ENCODE data around the gene RIC1. TPM values are rescaled to one million over a fixed set of nuclear protein-coding genes. Genes with fewer than 3 reads are reported as not detected.
A peak's percentile ranks its signal among the peaks of the same experiment; 100 is the strongest.
"Not testable (repeated sequence)": the region's sequence is repeated elsewhere in the genome, so short reads cannot be mapped to it uniquely, and the experiment has no call there.

RIC1 gene
- polyA plus RNA-seq, 4 donors: 3.9 to 16.5 (median 6.8) TPM

GRCh38 chr9:5614192-5614591 is 14.7 kb upstream of the RIC1 start:
- Histone ChIP-seq H3K4me3 (ENCODE audit: low read depth in 1 of 3, low read length in 3 of 3) (no peak overlapping the region), H3K27me3 (ENCODE audit: control insufficient read depth in 3 of 3, insufficient read depth in 3 of 3, low read length in 3 of 3) (no peaks in the 10 kb centered on the region), H3K36me3 (ENCODE audit: control insufficient read depth in 3 of 3, insufficient read depth in 2 of 3, low read depth in 1 of 3, low read length in 3 of 3) (no peaks in the 10 kb centered on the region), H3K27ac (ENCODE audit: low read depth in 1 of 3, low read length in 2 of 3) (no peak overlapping the region), H3K9me3 (ENCODE audit: control insufficient read depth in 2 of 2, insufficient read depth in 1 of 2, low read depth in 1 of 2, low read length in 1 of 2) (no peaks in the 10 kb centered on the region), H3K4me1 (ENCODE audit: control insufficient read depth in 3 of 3, insufficient read depth in 2 of 3, low read depth in 1 of 3, low read length in 2 of 3) (no peaks in the 10 kb centered on the region)
- FAIRE-seq (no peak), DNase-seq (no peak)
- WGBS, 3 donors: 80 to 95% (median 89%) methylated on average over 4 of the region's 4 CpGs

GRCh38 chr9:5614985-5615384 is 13.9 kb upstream of the RIC1 start:
- DNase-seq: no peak
- no peaks in the 10 kb centered on the region for H3K27me3 ChIP-seq (ENCODE audit: control insufficient read depth in 3 of 3, insufficient read depth in 3 of 3, low read length in 3 of 3)
- no peak overlapping the region for H3K27ac ChIP-seq (ENCODE audit: low read depth in 1 of 3, low read length in 2 of 3)
- H3K36me3 ChIP-seq (ENCODE audit: control insufficient read depth in 3 of 3, insufficient read depth in 2 of 3, low read depth in 1 of 3, low read length in 3 of 3): no peaks in the 10 kb centered on the region
- no peak overlapping the region for H3K4me3 ChIP-seq (ENCODE audit: low read depth in 1 of 3, low read length in 3 of 3)
- H3K4me1 ChIP-seq (ENCODE audit: control insufficient read depth in 3 of 3, insufficient read depth in 2 of 3, low read depth in 1 of 3, low read length in 2 of 3): no peaks in the 10 kb centered on the region
- no peaks in the 10 kb centered on the region for H3K9me3 ChIP-seq (ENCODE audit: control insufficient read depth in 2 of 2, insufficient read depth in 1 of 2, low read depth in 1 of 2, low read length in 1 of 2)
- 88 to 100% (median 97%) methylated on average over 3 of the region's 3 CpGs for WGBS, 3 donors
- FAIRE-seq: no peak

GRCh38 chr9:5617749-5618148 is 11.2 kb upstream of the RIC1 start:
- Histone ChIP-seq H3K36me3 (ENCODE audit: control insufficient read depth in 3 of 3, insufficient read depth in 2 of 3, low read depth in 1 of 3, low read length in 3 of 3) (no peaks in the 10 kb centered on the region), H3K27me3 (ENCODE audit: control insufficient read depth in 3 of 3, insufficient read depth in 3 of 3, low read length in 3 of 3) (no peaks in the 10 kb centered on the region), H3K4me1 (ENCODE audit: control insufficient read depth in 3 of 3, insufficient read depth in 2 of 3, low read depth in 1 of 3, low read length in 2 of 3) (no peaks in the 10 kb centered on the region), H3K4me3 (ENCODE audit: low read depth in 1 of 3, low read length in 3 of 3) (no peak overlapping the region), H3K27ac (ENCODE audit: low read depth in 1 of 3, low read length in 2 of 3) (no peak overlapping the region), H3K9me3 (ENCODE audit: control insufficient read depth in 2 of 2, insufficient read depth in 1 of 2, low read depth in 1 of 2, low read length in 1 of 2) (no peaks in the 10 kb centered on the region)
- FAIRE-seq: peak; percentile 36
- no peak for DNase-seq

GRCh38 chr9:5620494-5620893 is 8.4 kb upstream of the RIC1 start:
- Histone ChIP-seq H3K27ac (ENCODE audit: low read depth in 1 of 3, low read length in 2 of 3) (no peak overlapping the region), H3K27me3 (ENCODE audit: control insufficient read depth in 3 of 3, insufficient read depth in 3 of 3, low read length in 3 of 3) (no peaks in the 10 kb centered on the region), H3K4me1 (ENCODE audit: control insufficient read depth in 3 of 3, insufficient read depth in 2 of 3, low read depth in 1 of 3, low read length in 2 of 3) (no peaks in the 10 kb centered on the region), H3K36me3 (ENCODE audit: control insufficient read depth in 3 of 3, insufficient read depth in 2 of 3, low read depth in 1 of 3, low read length in 3 of 3) (no peaks in the 10 kb centered on the region), H3K9me3 (ENCODE audit: control insufficient read depth in 2 of 2, insufficient read depth in 1 of 2, low read depth in 1 of 2, low read length in 1 of 2) (no peaks in the 10 kb centered on the region), H3K4me3 (ENCODE audit: low read depth in 1 of 3, low read length in 3 of 3) (no peak overlapping the region)
- DNase-seq (no peak), FAIRE-seq (no peak)
- WGBS, 3 donors: 74 to 87% (median 83%) methylated on average over 2 of the region's 2 CpGs

GRCh38 chr9:5621327-5621726 is 7.6 kb upstream of the RIC1 start:
- no peak for FAIRE-seq
- H3K9me3 ChIP-seq (ENCODE audit: control insufficient read depth in 2 of 2, insufficient read depth in 1 of 2, low read depth in 1 of 2, low read length in 1 of 2): no peaks in the 10 kb centered on the region
- no peaks in the 10 kb centered on the region for H3K4me1 ChIP-seq (ENCODE audit: control insufficient read depth in 3 of 3, insufficient read depth in 2 of 3, low read depth in 1 of 3, low read length in 2 of 3)
- no peak overlapping the region for H3K4me3 ChIP-seq (ENCODE audit: low read depth in 1 of 3, low read length in 3 of 3)
- no peaks in the 10 kb centered on the region for H3K27me3 ChIP-seq (ENCODE audit: control insufficient read depth in 3 of 3, insufficient read depth in 3 of 3, low read length in 3 of 3)
- H3K27ac ChIP-seq (ENCODE audit: low read depth in 1 of 3, low read length in 2 of 3): no peak overlapping the region
- DNase-seq: no peak
- WGBS, 3 donors: 90 to 96% (median 94%) methylated on average over 4 of the region's 4 CpGs
- no peaks in the 10 kb centered on the region for H3K36me3 ChIP-seq (ENCODE audit: control insufficient read depth in 3 of 3, insufficient read depth in 2 of 3, low read depth in 1 of 3, low read length in 3 of 3)

GRCh38 chr9:5622016-5622415 is 6.9 kb upstream of the RIC1 start:
- Histone ChIP-seq H3K9me3 (ENCODE audit: control insufficient read depth in 2 of 2, insufficient read depth in 1 of 2, low read depth in 1 of 2, low read length in 1 of 2) (no peaks in the 10 kb centered on the region), H3K4me3 (ENCODE audit: low read depth in 1 of 3, low read length in 3 of 3) (no peak overlapping the region), H3K36me3 (ENCODE audit: control insufficient read depth in 3 of 3, insufficient read depth in 2 of 3, low read depth in 1 of 3, low read length in 3 of 3) (no peaks in the 10 kb centered on the region), H3K4me1 (ENCODE audit: control insufficient read depth in 3 of 3, insufficient read depth in 2 of 3, low read depth in 1 of 3, low read length in 2 of 3) (no peaks in the 10 kb centered on the region), H3K27me3 (ENCODE audit: control insufficient read depth in 3 of 3, insufficient read depth in 3 of 3, low read length in 3 of 3) (no peaks in the 10 kb centered on the region), H3K27ac (ENCODE audit: low read depth in 1 of 3, low read length in 2 of 3) (peak overlapping the region in 1 of 3 donors; percentile 28)
- WGBS, 3 donors: 56 to 75% (median 74%) methylated on average over 3 of the region's 3 CpGs
- FAIRE-seq (no peak), DNase-seq (no peak)

- H3K4me1 ChIP-seq (ENCODE audit: control insufficient read depth in 3 of 3, insufficient read depth in 2 of 3, low read depth in 1 of 3, low read length in 2 of 3): no peaks in the 10 kb centered on the region
- no peaks in the 10 kb centered on the region for H3K36me3 ChIP-seq (ENCODE audit: control insufficient read depth in 3 of 3, insufficient read depth in 2 of 3, low read depth in 1 of 3, low read length in 3 of 3)
- FAIRE-seq (no peak), DNase-seq (no peak)
- 86 to 95% (median 91%) methylated on average over 2 of the region's 2 CpGs for WGBS, 3 donors
- H3K4me3 ChIP-seq (ENCODE audit: low read depth in 1 of 3, low read length in 3 of 3): no peak overlapping the region
- no peaks in the 10 kb centered on the region for H3K9me3 ChIP-seq (ENCODE audit: control insufficient read depth in 2 of 2, insufficient read depth in 1 of 2, low read depth in 1 of 2, low read length in 1 of 2)
- H3K27me3 ChIP-seq (ENCODE audit: control insufficient read depth in 3 of 3, insufficient read depth in 3 of 3, low read length in 3 of 3): no peaks in the 10 kb centered on the region
- H3K27ac ChIP-seq (ENCODE audit: low read depth in 1 of 3, low read length in 2 of 3): no peak overlapping the region
Observed at GRCh38 chr9:5624655-5625054, 4.3 kb upstream of the RIC1 start.

GRCh38 chr9:5626727-5627634 is 1.9 kb upstream of the RIC1 start:
- FAIRE-seq: no peak
- Histone ChIP-seq H3K27ac (ENCODE audit: low read depth in 1 of 3, low read length in 2 of 3) (peak overlapping the region in 2 of 3 donors; percentile 17 to 100), H3K4me3 (ENCODE audit: low read depth in 1 of 3, low read length in 3 of 3) (no peak overlapping the region)

GRCh38 chr9:5627686-5628085 is 1.2 kb upstream of the RIC1 start:
- not testable (repeated sequence) for H3K27me3 ChIP-seq (ENCODE audit: control insufficient read depth in 3 of 3, insufficient read depth in 3 of 3, low read length in 3 of 3); FAIRE-seq; H3K4me1 ChIP-seq (ENCODE audit: control insufficient read depth in 3 of 3, insufficient read depth in 2 of 3, low read depth in 1 of 3, low read length in 2 of 3); H3K9me3 ChIP-seq (ENCODE audit: control insufficient read depth in 2 of 2, insufficient read depth in 1 of 2, low read depth in 1 of 2, low read length in 1 of 2); DNase-seq; H3K36me3 ChIP-seq (ENCODE audit: control insufficient read depth in 3 of 3, insufficient read depth in 2 of 3, low read depth in 1 of 3, low read length in 3 of 3)
- 28 to 43% (median 36%) methylated on average over 11 of the region's 11 CpGs for WGBS, 3 donors
- Histone ChIP-seq H3K4me3 (ENCODE audit: low read depth in 1 of 3, low read length in 3 of 3) (peak overlapping the region; percentile 86 to 100 (median 91)), H3K27ac (ENCODE audit: low read depth in 1 of 3, low read length in 2 of 3) (peak overlapping the region in 2 of 3 donors; percentile 98 to 100)

More at GRCh38 chr9:5626727-5627634, 1.9 kb upstream of the RIC1 start:
- 40 to 54% (median 53%) methylated on average over 5 of the region's 5 CpGs for WGBS, 3 donors
- Histone ChIP-seq H3K4me1 (ENCODE audit: control insufficient read depth in 3 of 3, insufficient read depth in 2 of 3, low read depth in 1 of 3, low read length in 2 of 3) (peaks cover 0 to 4% (median 3%) of the 10 kb centered on the region in 3 donors), H3K27me3 (ENCODE audit: control insufficient read depth in 3 of 3, insufficient read depth in 3 of 3, low read length in 3 of 3) (no peaks in the 10 kb centered on the region), H3K36me3 (ENCODE audit: control insufficient read depth in 3 of 3, insufficient read depth in 2 of 3, low read depth in 1 of 3, low read length in 3 of 3) (no peaks in the 10 kb centered on the region), H3K9me3 (ENCODE audit: control insufficient read depth in 2 of 2, insufficient read depth in 1 of 2, low read depth in 1 of 2, low read length in 1 of 2) (no peaks in the 10 kb centered on the region)
- DNase-seq: peak; percentile 26 to 51

All from small intestine (tissue), 7 donors.